GM19043 (cell line): ENCODE data around the gene LCN15.
A peak's percentile ranks its signal among the peaks of the same experiment; 100 is the strongest.
"Not testable (repeated sequence)": the region's sequence is repeated elsewhere in the genome, so short reads cannot be mapped to it uniquely, and the experiment has no call there.

Source experiments
- ATAC-seq: cut with Tn5 transposase; IDR thresholded peaks from one replicate; pipeline ENCODE4 v1.9.1; 2021; ENCODE audit warnings: low read depth; ENCODE audit not compliant: unreplicated experiment

LCN15 gene

DNA sequence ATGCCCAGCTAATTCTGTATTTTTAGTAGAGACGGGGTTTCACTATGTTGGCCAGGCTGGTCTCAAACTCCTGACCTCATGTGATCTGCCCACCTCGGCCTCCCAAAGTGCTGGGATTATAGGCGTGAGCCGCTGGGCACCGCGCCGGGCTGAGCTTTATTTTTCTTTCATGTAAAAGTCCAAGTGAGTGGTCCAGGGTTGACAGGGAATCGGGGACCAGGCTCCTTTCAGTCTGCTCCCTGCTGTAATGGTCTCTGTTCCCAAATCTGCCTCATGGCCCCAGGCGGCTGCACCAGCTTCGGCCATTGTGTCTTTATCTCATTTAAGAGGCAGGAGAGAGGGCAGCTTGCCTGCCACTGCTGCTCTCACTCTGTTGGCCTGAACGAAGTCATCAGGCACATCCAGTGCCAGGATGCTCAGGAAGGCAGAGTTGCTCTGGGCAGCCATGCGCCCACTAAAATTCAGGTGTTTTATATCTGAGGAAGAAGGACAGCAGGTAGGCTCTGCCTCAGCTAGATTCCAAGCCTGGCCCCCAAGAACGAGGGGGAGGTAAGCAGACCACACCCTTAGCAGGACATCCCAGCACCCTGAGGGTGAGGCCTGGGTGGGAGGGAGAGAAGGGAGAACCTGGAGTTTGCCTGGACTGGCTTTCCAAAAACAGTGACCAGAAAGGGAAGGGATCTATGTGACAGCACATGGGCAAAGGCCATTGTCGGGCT, 30.1 kb upstream of the LCN15 start:
- ATAC-seq = no peak

DNA sequence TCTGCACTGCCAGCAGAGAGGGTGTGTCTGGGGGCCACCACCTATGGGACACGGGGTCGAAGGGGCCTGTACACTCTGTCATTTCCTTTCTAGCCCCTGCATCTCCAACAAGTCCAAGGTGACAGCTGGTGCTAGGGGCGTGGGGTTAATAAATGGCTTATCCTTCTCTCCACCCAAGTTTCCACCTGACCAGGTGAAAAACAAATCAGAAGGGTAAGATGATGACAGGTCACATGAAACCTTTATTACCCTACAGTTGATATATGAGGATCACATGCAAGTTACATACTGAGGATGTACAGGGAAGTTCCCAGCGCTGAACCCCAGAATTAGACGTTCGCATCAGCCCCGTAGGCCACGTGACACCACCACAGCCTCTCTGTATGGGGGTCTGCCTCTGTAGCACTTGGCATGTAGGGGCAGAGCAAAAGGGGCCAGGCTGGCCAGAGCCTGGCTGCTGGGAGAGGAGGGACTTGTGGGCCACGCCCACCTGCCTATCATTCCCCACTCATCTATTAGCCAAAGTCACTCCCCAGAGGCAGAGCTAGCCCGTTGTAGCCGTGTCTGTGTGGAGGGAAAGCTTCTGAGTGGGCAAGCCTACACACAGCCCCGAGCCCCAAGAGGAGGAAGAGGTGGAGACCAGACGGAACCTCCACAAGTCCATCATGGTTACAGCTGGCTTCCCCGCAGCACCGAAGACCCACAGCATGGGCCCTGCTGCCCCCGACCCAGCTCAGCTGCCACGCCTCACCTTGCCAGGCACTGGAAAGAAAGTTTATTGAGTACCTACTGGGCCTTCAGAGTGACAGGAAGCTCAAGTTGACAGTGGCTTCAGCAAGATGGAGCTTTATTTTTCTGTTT, 29.0 kb upstream of the LCN15 start:
- ATAC-seq = no peak

DNA sequence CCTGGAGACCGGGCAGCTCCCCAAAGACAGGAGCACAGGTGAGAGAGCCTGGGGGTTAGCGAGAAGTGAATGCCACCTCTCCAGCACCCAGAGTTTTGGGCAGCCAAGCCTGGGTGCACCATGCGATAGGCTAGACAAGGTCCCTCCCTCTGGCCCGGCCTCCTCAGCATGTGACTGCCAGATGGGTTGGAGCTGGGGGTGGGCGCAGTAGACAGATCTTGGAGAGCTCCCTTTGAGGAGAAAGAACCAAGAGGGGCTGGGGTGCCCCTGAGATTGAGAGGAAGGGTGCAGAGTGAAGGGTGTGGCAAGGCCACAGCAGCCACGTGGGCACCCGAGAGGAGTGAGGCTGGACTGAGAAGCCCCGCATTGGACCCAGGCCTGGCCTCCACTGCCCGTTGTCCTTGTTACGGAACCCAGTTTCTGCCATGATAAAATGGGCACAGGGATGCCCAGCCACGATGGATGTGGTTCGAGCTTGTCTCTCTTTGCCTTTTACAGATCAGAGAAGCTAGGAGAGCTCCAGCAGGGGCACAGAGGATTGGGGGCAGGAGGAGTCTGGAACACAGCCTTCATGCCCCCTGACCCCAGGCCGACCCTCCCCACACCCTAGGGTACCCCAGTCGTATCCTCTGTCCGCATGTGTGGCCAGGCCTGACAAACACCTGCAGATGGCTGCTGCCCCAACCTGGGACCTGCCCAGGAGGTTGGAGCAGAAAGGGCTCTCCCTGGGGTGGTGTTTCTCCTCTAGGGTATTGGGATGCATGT, 28.2 kb upstream of the LCN15 start:
- ATAC-seq = no peak

DNA sequence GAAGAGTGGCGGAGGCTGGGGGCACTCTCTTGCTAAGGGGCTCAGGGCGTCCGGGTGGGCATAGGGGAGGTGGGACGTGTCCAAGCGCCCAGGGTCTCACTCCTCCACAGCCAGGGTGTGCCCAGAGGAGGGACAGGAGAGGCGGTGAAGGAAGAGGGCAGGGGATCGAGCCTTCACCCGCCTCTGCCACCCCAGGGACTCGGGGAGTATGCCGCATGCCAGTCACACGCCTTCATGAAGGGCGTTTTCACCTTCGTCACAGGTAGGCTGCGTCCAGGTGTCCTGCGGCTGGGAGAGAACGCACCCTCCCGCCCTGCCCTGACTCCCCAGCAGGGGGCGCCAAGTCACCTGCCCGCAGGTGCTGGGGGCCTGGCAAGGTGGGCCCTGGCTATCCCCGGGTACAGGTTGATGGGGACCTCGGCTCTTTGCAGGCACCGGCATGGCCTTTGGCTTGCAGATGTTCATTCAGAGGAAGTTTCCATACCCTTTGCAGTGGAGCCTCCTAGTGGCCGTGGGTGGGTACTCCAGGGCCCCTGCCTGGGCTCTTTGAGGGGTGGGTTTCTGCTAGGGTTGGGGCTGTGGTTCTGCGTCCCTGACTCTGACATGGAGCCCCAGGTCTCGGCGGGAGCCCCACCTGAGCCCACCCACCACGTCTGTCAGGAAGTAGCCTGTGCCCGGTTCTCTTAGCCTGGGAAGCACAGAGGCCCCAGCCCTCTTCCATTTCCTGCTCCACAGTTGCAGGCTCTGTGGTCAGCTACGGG, 27.4 kb upstream of the LCN15 start:
- no peak for ATAC-seq

DNA sequence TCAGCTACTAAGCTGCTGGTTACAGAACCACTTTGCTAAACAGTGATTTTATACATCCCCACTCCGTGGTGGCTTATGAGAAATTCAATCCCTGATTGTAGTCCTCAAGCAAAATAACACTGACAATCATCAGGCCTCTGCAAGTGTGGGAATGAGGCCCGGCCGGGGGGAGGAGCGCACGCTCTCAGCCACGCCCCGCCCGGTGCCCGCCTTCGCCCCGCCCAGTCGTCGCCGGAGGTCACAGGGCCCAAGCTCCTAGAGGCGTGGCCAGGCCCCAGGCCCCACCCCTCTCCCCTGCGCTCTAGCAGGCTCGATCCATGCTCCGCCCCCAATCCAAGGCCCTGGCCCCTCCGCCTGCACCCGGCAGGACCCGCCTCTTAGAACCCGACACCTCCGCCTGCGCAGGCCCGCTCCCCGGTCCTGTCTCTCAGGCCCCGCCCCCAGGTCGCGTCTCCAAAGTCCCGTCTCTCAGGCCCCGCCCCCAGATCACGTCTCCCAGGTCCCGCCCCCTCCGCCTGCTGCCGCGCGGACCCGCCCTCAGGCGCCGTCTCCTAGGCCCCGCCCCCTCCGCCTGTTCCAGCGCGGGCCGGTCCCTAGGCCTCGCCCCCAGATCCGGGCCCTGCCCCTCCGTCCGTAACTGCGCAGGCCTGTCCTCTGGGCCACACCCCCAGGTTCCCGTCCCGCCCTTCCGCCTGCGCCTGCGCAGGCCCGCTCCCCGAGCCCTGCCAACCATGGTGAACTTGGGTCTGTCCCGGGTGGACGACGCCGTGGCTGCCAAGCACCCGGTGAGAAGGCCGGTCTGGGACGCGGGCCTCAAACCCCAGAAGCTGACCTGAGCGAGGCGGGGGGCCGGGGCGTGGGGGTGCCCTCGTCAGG, 26.6 kb upstream of the LCN15 start, which contains the start of gene TMEM141:
TSS of gene TMEM141 (plus strand) at position 705 of the 876 bp plus-strand sequence. CDS start at position 732, 27 bp downstream.
- ATAC-seq = peak; percentile 80

DNA sequence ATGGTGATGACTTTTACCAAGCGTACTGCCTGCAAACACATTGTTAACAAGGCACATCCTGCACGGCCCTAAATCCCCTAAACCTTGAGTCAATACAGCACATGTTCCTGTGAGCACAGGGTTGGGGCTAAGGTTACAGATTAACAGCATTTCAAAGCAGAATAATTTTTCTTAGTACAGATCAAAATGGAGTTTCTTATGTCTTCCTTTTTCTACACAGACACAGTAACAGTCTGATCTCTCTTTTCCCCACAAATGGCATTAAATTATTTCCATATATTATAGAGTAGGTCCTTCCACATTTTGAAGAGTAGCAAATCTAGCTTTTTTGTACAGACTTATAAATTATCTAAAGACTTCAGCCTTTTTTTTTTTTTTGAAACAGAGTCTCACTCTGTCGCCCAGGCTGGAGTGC, 25.2 kb upstream of the LCN15 start:
- no peak for ATAC-seq

DNA sequence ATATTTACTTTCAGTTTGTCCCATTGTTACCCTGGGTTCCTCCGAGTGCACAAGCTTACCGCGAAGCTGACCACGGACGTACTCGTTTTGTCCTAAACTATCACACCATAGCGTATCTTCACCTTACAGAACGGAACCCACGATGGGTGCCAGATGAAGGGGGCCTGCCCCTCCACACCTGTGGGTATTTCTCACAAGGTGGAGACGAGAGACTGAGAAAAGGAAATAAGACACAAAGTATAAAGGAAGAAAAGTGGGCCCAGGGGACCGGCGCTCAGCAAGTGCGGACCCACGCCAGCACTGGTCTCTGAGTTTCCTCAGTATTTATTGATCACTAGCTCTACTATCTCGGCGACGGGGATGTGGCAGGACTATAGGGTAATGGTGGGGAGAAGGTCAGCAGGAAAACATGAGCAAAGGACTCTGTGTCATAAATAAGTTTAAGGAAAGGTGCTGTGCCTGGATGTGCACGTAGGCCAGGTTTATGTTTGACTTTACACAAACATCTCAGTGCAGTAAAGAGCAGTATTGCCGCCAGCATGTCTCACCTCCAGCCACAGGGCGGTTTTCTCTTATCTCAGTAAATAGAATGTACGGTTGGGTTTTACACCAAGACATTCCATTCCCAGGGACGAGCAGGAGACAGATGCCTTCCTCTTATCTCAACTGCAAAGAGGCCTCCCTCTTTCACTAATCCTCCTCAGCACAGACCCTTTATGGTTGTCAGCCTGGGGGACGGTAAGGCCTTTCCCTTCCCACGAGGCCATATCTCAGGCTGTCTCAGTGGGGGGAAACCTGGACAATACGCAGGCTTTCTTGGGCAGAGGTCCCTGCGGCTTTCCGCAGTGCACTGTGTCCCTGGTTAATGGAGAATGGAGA, 24.6 kb upstream of the LCN15 start:
- not testable (repeated sequence) for ATAC-seq

DNA sequence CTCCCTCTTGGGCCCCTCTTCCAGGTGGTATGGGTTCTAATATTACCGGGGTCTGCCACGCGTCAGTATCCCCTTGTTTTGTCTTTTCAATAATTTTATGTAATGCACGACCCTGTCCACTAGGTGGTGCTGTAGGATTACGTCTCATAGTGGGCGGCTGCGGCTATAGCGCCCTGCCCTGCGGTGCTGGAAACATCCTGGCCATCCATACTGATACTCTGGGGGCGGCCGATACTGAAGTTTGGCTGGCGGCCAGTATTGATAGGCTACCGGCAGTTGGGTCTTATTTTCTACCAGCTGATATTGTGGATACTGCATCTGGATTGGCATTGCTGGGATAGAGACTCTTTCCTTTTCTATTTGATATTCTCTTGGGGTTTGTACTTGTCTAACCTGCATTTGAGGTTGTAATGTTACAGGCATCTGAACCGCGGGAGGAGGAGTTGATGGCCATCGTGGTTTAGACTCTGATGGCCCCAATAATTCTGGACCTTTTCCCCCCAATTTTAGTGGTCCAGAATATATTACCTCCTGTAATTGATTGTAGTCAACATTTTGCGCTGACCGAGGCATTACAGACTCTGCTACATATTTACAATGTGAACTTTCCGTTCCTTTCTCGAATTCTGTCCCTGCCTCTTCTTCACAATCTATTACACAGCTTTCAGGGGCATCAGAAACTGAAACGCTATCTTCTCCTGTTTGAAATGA, 23.5 kb upstream of the LCN15 start:
- ATAC-seq = no peak

DNA sequence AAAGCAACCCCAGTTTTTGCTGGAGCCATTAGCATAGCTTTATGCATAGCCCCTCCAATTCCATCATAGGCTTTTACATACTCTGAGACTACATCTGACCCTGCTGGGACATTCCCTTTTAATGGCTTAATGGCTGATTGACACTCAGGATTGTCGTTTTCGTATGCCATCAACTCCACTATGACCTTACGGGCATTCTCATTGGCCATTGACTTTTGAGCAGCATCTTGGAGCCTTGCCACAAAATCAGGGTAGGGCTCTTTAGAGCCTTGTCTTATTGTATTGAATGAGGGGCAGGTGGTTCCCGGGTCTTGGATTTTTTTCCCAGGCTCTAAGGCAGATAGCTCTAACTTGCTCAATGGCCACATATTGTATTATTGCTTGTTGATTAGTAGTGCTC, 22.7 kb upstream of the LCN15 start:
- not testable (repeated sequence) for ATAC-seq

DNA sequence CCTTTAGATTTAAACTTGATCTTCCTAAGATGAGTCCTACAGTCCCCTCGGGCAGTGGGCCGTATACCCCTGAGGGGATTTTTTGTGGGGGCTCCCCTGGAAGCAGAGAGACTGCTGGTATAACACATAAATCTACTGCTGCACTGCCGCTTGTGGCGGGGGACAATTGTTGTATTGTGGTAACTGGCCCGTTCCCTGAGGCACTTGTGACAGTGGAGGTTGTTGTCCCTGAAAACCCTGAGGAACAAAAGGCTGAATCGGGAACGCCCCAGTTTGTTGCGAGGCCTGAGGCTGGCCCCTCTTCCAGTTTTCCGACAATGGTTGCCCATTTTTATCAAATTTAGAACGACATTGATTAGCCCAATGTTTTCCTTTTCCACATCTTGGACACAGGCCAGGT, 22.1 kb upstream of the LCN15 start:
- no peak for ATAC-seq

DNA sequence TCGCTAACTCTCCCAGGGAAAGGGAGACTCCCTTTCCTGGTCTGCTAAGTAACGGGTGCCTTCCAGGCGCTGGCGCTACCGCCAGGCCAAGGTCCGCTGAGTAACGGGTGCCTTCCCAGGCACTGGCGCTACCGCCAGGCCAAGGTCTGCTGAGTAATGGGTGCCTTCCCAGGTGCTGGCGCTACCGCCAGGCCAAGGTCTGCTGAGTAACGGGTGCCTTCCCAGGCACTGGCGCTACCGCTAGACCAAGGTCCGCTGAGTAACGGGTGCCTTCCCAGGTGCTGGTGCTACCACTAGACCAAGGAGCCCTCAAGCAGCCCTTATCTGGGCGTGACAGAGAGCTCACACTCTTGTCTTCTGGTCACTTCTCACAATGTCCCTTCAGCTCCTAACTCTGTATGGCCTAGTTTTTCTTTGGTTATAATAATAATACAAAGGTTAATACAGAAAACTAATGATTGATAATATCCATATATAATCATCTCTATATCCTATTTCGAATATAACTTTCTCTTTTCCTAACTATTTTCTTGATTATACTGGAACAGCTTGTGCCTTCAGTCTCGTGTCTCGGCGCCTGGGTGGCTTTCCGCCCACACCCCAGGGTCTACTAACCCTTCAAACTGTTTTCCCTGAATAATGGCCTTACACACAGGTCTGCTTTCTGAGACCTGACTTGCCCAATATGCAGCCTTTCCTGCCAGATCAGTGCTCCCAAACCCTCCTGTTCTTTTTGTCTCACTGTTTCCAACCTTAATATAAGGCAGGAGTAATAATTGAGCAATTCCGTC, 21.4 kb upstream of the LCN15 start:
- ATAC-seq = not testable (repeated sequence)

DNA sequence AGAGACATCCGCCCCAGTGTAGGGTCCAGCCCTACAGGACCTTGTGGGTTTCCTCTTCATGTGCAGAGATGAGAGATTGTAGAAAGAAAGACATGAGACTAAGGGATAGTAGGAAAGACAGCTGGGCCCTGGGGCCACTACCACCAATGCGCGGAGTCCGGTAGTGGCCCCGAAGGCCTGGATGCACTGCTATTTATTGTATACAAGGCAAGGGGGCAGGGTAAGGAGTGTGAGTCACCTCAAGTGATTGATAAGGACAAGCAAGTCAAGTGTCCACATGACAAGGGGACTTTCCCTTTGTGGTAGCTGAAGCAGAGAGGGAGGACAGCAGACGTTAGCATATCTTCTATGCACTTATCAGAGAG, 20.7 kb upstream of the LCN15 start:
- ATAC-seq = no peak

DNA sequence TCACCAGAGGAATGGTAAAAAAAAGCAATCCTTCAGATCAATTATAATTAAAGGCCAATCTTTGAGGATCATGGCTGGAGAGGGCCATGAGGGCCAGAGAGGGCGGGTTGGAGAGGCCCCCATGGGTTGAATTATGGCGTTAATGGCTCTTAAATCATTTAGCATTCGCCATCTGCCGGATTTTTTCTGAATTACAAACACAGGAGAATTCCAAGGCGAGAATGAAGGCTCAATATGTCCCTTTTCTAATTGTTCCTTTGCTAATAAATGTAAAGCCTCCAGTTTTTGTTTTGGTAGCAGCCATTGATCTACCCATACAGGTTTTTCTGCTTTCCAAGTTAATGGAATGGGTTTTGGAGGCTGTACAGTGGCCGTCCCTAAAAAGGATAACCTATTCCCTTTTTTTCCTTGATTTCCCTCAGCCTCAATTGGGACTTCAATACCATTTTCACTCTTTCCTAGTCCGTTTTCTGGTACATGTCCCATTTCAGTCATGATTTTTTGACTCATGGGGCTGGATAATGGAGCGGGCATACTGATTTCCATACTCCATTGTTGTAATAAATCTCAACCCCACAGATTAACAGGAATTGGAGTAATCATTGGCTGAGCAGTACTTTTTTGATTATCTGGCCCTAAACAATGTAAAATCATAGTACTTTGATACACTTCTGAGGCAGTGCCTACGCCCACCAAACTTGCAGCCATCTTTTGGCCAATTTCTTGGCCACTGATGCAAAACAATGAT, 20.1 kb upstream of the LCN15 start:
- no peak for ATAC-seq

DNA sequence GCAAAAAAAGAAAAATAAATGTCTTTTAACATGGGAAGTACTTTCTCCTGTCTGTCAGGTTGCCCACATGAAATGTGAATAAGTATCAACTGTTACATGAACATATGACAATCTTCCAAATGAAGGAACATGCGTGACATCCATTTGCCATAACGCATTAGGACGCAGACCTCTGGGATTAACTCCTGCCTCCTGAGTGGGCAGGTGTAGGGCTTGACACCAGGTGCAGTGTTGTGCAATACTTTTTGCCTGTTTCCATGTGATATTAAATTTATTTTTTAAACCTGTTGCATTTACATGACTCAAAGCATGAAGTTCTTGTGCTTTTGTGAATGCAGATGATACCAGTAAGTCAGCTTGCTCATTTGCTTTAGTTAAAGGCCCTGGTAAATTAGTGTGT, 18.1 kb upstream of the LCN15 start:
- no peak for ATAC-seq

DNA sequence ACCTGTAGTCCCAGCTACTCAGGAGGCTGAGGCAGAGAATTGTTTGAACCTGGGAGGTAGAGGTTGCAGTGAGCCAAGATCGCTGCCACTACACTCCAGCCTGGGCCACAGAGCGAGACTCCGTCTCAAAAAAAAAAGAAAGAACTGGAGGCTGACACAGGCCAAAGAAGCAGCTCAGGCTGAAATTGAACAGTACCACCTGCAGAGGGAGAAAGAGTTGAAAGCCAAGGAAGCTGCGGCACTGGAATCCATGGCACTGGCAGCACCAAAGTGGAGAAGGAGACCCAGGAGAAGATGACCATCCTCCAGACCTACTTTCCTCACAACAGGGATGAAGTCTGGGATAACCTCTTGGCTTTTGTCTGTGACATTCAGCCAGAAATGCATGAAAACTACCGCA, 15.5 kb upstream of the LCN15 start:
- ATAC-seq = no peak

DNA sequence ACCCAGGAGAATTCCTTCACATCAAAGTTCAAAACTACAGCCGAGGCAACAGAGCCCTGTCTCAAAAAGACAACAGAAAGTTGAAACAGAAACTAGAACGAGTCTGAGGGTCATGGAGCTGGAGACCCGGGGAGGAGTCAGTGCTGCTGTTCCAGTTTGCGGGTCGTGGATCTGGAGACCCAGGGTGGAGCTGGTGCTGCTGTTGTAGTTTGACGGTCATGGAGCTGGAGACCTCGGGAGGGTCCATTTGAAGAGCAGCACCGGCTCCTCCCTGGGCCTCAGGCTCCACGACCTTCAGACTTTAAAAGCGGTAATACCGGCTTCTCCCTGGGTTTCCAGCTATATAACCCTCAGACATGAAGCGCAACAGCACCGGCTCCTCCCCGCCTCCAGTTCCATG, 13.0 kb upstream of the LCN15 start:
- no peak for ATAC-seq
